ENCODE measurements around the gene ABCA4. TPM values are rescaled to one million over a fixed set of nuclear protein-coding genes. Genes with fewer than 3 reads are reported as not detected.

Gene ABCA4
- total RNA-seq, 1 donor from 2014 or later = 0.19 TPM

GRCh38 chr1:94093996-94094395 is 27.0 kb downstream of the ABCA4 start:
- intact Hi-C loops (cut with DNase I) = no loop called here

GRCh38 chr1:94093396-94093795 is 27.6 kb downstream of the ABCA4 start:
- intact Hi-C loops (cut with DNase I) = no loop called here
- no peak for DNase-seq (ENCODE audit: low spot score)

More at GRCh38 chr1:94093996-94094395, 27.0 kb downstream of the ABCA4 start:
- DNase-seq (ENCODE audit: low spot score) = no peak

DNA sequence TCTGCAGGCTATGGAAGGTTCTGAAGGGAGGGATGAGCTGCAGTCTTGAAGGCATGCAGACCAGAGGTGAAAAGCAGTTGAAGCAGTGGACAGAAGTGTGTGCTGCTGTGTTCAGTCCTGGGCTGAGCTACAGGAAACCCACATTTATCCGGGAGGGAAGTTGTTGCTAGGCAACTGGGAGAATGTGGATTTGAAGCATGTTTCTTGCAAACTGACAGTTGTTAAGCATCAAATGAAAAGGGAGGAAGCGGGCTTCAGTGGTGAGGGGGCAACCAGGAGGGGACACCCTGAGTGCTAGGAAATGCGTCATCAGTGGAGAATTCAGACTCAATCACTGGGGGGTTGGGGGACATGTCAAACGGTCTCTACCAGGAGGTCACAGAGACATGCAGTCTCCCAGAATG is 28.7 kb downstream of the ABCA4 start:
- intact Hi-C loops (cut with DNase I) = no loop called here
- DNase-seq (ENCODE audit: low spot score) = no peak

DNA sequence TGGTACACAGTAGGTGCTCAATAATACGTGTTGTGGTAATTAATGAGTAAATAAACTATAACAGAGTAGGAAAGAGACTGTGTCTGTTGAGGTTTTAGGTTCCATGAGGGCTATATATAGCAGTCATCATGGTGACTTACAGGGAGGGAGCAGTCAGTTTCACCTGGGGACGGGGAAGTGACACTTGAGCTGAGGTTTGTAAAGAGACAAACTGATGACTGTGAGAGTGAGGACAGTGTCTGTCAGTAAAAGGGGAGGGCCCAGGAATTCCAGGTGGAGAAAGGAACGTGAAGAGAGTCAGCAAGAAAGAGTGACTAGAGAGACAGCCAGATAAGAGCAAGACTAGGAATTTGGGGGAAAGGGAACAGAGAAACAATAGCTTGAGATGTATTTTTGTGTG is 30.2 kb downstream of the ABCA4 start:
- no peak for DNase-seq (ENCODE audit: low spot score)
- intact Hi-C loops (cut with DNase I) = no loop called here

DNA sequence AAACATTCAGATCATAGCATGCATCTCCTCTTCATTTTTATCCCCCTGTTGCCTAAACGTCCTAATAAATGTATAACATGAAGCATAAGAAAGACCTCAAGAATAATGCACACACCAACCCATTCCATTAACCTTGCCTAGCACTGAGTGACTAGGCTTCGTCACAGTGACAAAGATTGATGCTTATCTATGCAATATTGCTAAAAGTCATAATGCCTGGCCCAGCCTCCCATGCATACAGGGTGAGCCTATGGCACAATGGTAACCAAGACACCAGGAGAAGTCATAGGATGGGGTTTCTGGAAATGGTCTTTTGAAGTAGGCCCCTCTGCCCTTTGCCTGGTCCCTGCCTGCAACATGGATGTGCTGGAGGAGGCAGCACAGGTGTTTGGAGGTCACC is 33.8 kb downstream of the ABCA4 start:
- no peak for DNase-seq (ENCODE audit: low spot score)
- intact Hi-C loops (cut with DNase I) = no loop called here

DNA sequence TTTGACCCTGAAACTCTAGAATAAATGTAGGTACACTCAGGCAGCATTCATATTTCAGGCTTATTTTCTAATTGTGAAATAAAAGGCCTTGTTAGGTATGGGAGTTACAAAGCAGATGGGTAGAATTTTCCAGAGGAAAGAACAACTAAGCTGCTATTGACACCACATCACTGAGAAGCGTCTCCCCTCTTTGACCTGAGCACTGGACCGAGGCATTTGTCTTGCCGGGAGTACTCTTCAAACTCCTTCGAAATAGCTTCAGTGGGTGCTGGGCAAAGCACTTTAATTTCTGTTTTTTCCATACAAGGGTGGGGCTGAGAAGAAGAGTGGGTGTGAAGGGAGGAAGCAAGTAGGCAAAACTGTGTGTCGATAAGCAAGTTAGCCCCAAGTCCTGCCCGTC is 36.4 kb downstream of the ABCA4 start:
- intact Hi-C loops (cut with DNase I) = no loop called here
- no peak for DNase-seq (ENCODE audit: low spot score)

- intact Hi-C loops (cut with DNase I) = no loop called here
- no peak for DNase-seq (ENCODE audit: low spot score)
Measured at GRCh38 chr1:94084085-94084484, 36.9 kb downstream of the ABCA4 start.

GRCh38 chr1:94083681-94084080 is 37.3 kb downstream of the ABCA4 start:
- intact Hi-C loops (cut with DNase I) = no loop called here
- no peak for DNase-seq (ENCODE audit: low spot score)

DNA sequence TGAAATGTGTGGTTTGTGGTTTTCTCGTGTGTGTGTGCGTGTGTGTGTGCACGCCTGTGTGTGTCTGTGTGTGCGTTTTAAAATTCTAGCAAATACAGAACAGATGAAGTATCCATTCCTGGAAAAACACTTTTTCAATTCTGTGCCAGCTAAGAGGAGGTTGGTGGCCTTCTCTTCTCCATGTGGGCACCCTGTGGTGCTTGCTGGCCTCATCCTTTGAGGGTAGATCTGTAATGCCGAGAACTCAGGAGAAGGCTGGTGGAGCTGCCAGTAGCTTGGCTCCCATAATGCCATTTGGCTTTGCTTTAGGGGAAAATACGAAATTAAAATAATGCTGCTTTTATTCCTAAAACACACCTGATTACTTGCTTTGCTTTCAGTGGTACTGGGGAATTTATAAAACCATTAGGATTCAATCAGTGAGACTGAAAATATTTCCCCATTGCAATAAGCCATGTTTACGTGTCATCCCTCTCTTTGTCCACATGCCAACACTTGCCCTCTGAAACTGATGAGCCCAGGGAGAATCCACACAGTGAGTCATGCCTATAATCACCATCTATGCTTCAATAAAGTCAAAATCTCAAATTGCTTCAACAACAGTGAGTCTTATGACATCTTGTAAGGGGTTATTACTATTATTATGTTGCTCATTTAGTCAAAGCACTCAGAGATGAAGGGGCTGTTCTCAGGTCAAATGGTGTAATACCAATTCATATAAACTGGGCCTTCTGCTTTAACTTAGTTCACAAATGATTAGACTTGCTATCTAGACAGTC is 39.2 kb downstream of the ABCA4 start:
- intact Hi-C loops (cut with DNase I) = no loop called here
- DNase-seq (ENCODE audit: low spot score) = no peak

- intact Hi-C loops (cut with DNase I) = no loop called here
- no peak for DNase-seq (ENCODE audit: low spot score)
Measured at GRCh38 chr1:94079989-94080388, 41.0 kb downstream of the ABCA4 start.

DNA sequence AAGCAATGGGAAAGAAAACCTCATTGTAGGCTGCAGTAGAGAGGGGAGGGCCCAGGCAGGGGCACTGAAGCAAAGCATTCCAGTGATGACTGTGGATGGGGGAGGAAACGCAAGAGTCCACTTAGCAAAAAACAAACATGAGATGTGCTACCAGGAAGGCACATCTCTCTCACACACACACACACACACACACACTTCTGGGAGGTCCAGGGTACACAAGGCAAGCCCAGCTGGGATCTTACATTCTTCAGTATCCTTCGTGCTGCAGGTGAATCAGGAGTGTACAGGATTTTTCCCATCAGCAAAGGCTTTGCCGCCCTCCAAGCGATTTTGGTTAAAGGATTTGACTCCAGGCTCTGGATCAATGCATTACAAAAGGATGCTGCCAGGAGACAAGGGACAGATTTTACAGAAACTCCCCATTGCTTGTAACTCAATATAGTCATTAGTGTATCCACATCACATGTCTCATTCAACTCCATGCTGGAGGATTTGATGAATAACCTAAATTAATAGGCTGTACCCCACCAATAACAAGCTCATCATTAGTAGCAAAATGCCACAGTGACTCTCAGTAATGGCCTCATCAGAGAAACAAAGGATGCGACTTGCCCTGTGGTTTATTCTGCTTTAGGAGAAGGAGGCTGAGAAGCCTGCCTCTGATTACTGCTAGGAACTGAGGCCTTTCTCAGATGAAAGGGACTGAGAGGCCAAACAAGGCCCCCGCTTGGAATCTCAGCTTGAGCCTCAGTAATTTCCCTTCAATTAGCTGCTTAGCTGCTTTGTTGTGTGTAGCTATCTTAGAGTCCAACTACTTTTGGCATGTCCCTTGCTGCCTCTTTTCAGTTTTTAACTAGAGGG is 41.6 kb downstream of the ABCA4 start:
- DNase-seq (ENCODE audit: low spot score) = no peak

DNA sequence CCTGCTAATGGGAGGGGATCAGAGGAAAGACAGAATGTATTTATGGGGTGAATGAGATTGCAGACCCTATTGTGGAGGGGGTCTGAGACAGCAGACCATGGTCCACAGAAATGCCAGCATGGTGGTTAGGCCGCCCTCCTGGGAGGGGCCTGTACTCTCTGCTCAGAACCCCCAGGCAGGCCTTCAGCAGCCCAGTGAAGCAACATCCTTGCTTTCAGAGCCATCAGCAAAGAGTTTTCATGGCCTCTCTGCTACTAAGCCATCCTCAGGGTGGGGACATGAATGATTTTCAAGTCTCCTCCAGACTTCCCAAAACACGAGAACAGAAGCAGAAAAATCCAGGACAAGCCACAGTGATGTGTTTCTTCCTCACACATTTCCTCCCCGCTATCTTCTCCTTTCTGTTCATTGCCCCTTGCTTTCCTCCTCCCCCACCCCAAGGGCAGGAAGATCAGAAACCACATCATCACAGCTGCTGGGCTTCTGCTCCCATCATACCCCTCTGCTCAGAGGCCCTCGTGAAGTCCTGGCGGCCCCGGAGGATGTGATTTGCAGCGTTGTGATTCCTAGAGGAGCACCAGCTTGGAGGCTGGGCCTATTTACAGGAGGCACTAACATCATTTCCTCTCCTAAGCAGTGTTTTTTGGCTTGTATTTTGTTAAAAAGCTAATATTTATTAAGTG is 48.0 kb downstream of the ABCA4 start:
- DNase-seq (ENCODE audit: low spot score) = no peak
- intact Hi-C loops (cut with DNase I) = no loop called here

More for the DNA sequence above, 41.6 kb downstream of the ABCA4 start:
- intact Hi-C loops (cut with DNase I) = no loop called here

DNA sequence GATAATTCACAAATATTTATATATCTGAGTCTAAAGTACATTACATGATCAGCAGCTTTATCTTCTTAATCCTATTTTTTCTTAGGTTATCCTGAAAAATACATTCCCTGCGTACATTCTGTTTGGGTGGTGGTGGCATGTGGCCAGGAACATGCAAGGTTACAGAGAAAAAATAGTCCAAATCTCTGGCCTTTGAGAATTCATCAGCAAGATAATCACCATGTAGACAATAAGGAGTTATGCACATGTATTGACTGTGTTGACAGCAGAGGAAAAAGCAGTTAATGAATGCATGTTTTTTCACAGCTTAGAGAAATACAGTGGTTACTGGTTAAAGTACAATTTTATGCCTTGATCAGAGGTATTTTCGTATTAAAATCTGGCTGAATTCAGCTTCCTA is 49.0 kb downstream of the ABCA4 start:
- no peak for DNase-seq (ENCODE audit: low spot score)
- intact Hi-C loops (cut with DNase I) = no loop called here

GRCh38 chr1:94071391-94071790 is 49.6 kb downstream of the ABCA4 start:
- DNase-seq (ENCODE audit: low spot score) = no peak
- intact Hi-C loops (cut with DNase I) = no loop called here

GRCh38 chr1:94070865-94071264 is 50.1 kb downstream of the ABCA4 start:
- no peak for DNase-seq (ENCODE audit: low spot score)
- intact Hi-C loops (cut with DNase I) = no loop called here

GRCh38 chr1:94069919-94070285 is 51.0 kb downstream of the ABCA4 start:
- no peak for DNase-seq (ENCODE audit: low spot score)
- intact Hi-C loops (cut with DNase I) = no loop called here

DNA sequence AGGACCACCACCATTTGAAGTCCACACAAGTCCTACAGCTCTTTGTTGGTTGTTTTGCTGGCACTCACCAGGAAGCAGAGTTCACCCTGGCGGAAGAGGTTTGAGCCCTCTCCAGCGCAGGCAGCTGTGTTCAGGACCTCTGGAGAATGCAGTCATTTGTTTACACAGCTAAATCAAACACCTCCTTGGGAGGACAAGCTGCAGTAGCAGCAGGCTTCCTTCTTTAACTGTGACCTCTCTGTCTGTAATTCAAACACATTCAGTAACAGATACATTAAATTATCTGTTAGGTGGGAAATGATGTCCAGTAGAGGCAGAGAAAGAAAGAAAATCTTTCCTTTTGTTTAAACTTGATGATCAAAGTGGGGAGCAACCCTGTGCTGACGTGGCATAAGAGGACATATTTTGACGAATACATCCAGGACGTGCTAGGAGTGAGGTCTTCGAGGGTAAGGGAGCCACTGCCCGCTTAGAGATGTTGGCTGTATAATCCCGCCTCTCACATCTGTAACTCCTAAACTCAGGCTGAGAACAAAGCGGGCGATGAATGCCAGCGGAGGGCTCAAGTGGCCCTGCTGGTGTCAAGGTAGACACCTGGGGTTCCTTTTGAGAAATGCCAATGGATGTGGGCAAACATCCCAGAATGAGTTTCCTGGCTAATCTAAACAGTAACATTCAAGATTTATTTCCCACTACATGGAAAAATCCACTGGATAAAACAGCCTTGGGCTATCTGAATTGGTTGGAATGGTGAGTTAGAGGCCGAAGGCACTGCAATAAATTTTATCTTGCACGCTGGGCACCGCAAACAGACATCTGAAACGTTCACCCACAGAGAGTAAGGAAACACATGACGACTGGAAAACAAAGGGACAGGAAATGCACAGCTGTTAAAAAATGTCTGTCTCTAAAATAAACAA is 51.7 kb downstream of the ABCA4 start:
- intact Hi-C loops (cut with DNase I) = no loop called here
- DNase-seq (ENCODE audit: low spot score) = no peak

DNA sequence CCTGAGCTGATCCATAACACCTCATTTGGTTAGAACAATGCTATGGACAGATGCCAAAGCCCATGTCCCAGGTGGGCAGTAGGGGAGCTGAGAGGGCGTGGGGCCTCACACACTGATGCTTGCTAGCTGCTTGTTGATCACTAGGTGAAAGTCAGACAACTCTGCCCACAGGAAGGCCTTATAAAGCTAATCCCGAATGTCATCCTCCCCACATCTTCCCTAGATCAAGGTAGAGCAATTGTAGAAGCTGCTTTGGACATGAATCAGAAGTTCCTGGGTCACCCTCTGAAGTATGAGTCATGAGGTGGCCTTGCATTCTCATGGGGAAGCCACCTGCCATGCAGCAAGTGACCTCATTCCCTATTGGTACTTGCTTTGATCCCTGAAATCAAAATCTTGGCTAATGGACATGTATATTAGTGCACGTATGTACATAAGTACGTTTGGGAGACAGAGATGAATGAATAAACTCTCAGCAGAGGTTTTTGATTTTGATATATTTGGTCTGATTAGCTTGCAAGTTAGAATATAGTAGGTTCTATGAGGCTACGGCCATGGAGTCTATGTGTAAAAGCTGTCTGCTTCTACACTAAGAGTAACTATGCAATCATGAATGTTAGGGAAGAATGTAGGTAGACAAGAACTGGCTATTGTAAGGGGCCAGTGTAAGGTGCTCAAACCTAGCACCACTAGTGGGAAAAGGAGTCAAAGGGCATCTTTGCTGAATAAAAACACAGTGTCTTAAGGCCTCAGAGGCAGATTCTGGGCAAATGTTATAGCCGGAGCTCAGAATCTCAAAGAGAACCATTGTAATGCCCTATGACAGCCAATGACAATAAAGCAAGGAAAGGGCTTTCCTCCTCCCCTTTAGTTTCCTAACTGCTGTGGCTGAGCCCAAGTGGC is 52.6 kb downstream of the ABCA4 start:
- DNase-seq (ENCODE audit: low spot score) = no peak
- intact Hi-C loops (cut with DNase I) = no loop called here

Measured in cardiac septum (tissue), 1 donor.